Activated naive CD8-positive, alpha-beta T cell treated with anti-CD3 and anti-CD28 coated beads, Interleukin-2, amount 10 ng/mL, durations not matched to agents 7 days and 5 days (primary cell): ENCODE results near the gene ATP5F1D. TPM values are rescaled to one million over a fixed set of nuclear protein-coding genes. Genes with fewer than 3 reads are reported as not detected.

Experiments used
- ATAC-seq: fragments of 150-1000 bp; cut with Tn5 transposase; one replicate; pipeline ENCODE4 v1.10.0; 2021; ENCODE audit warnings: low read depth, moderate library complexity
- POLR2A ChIA-PET: fragments of 350-600 bp; sonication (Branson Sonifier 250); formaldehyde crosslinking; loops from one replicate; lab custom pipeline; 2021; ENCODE audit warnings: antibody characterized with exemption; lab: Charles Lee
- DNase-seq: peaks from one replicate; pipeline ENCODE4 v3.0.0; 2021
- H3K27ac Mint-ChIP-seq: one replicate; pipeline ENCODE4 v1.8.0; 2022; ENCODE audit warnings: mild to moderate bottlenecking, mixed read lengths
- H3K27me3 Mint-ChIP-seq: one replicate; pipeline ENCODE4 v1.8.0; 2022; ENCODE audit warnings: mild to moderate bottlenecking, moderate library complexity, mixed read lengths
- H3K36me3 Mint-ChIP-seq: one replicate; pipeline ENCODE4 v1.8.0; 2021; ENCODE audit warnings: mild to moderate bottlenecking, mixed read lengths
- H3K4me1 Mint-ChIP-seq: one replicate; pipeline ENCODE4 v1.8.0; 2021; ENCODE audit warnings: mixed read lengths
- H3K4me3 Mint-ChIP-seq: one replicate; pipeline ENCODE4 v1.8.0; 2022; ENCODE audit warnings: mild to moderate bottlenecking, moderate library complexity, mixed read lengths
- H3K9me3 Mint-ChIP-seq: one replicate; pipeline ENCODE4 v1.8.0; 2021; ENCODE audit warnings: mixed read lengths
- total RNA-seq, 2 experiments: library from RNA; stranded (reverse); gene quantifications; one replicate each; pipeline ENCODE4 v1.2.3, GENCODE V29; 2021

ATP5F1D gene
- total RNA-seq, 2 experiments from 2014 or later = 157 to 161 TPM

DNA sequence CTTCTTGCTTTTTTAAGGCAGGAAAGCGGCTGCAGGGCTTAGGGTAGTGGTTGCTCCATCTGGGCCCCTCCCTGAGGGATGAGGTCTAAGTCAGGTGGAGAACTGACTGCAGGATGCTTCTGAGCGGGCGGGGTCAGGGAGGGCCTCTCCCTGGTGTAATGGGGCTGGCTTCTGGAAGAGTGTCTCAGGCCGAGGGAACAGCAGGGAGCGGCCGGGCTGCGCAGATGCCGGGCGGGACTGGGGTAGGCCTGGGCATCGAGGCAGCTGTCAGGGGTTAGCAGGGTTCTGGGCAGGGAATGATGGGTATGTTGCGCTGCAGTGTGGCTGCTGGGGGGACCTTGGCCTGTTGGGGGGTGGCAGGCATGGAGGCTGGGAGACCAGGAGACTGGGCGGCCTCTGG, 36.5 kb downstream of the ATP5F1D start:
- Mint-ChIP-seq H3K27me3 (peaks cover 2% of the 10 kb centered on the region), H3K4me3 (no peak overlapping the region), H3K36me3 (peaks cover 14% of the 10 kb centered on the region), H3K4me1 (peaks cover 22% of the 10 kb centered on the region), H3K9me3 (no peaks in the 10 kb centered on the region), H3K27ac (peak overlapping the region; percentile 38)
- ATAC-seq (no peak), DNase-seq (no peak)
- POLR2A ChIA-PET = interaction anchor here (1.9 kb wide), 1 partner anchor 9 kb away, joined by 8 read pairs; the partner anchor contains the start of gene CIRBP

DNA sequence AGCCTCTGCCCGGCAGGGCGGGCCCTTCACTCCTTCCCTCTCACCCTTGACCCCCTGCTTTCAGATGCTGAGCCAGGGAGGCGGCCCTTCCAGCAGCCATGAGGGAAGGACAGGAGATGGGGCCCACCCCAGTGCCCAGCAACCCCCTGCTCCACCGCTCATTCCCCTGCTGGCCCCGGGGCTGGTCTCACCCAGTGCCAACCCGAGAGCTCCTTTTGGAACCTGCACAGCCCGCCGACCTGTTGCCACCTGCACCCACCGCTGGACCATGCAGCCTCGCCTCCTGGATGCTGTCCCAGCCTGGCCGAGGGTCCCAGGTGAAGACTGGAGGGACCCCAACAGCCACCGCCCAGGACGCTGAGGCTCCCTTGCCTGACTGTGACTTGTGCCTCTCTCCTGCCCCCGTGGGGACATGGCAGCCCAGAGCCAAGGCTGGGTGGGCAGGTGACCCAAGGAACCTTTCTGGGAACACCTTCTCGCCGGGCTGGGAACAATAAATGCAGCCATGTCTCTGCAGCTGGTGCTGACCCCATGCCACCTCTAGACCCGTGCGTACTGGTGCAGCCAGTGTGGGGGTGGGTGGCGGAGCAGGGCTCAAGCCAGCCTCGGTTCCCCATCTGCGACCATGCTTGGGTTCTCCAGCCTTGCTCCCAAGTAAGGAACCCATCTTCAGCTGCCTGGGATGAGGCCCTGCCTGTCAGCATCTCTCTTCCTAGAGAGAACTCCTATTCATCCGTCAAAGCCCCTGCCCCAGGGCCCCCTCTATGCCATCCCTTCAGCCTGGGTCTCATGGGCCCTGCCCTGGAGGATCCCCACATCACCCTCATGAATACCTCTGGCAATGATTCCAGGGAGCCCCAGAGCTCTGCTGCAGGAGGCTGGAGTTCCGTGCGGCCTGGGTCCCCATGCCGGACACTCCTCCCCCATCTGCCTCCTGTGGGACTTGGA, 37.4 kb downstream of the ATP5F1D start:
- H3K27me3 Mint-ChIP-seq = peaks cover 4% of the 10 kb centered on the region
- H3K4me3 Mint-ChIP-seq = no peak overlapping the region
- H3K9me3 Mint-ChIP-seq = no peaks in the 10 kb centered on the region
- DNase-seq (no peak), ATAC-seq (no peak)
- POLR2A ChIA-PET = interaction anchor here (0.8 to 1.9 kb wide), 3 partner anchors 10 to 104 kb away, joined by 3 to 8 read pairs (median 3); partner anchors contain the start of gene CIRBP
- peaks cover 8% of the 10 kb centered on the region for H3K36me3 Mint-ChIP-seq
- H3K27ac Mint-ChIP-seq = no peak overlapping the region
- peaks cover 16% of the 10 kb centered on the region for H3K4me1 Mint-ChIP-seq

DNA sequence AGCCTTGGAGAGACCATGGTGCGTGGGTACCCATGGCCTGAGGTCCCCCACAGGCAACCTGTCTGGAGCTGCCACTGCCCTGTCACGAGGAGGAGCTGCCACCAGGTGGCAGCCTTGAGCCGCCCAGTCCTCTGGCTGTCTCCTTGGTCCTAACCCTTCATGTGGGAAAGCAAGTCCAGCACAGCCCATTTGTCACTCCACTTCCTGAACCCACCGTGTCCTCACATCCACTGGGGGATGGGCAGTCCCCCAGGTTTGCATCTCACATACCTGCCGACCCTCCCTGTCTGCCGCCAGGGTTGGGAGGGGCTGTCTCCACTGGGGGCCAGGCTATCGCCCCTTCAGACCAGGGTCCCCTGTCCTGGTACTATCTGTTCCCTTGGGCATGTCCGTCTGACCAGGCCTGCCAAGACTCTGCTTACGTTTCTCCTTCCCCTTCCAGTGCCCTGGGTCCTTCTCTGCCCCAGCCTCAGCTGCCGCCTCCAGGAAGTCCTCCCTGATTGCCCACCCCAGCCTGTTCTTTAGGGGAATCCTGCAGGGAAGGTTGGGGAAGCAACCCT, 38.3 kb downstream of the ATP5F1D start:
- Mint-ChIP-seq H3K27ac (peak overlapping the region; percentile 65), H3K4me3 (no peak overlapping the region), H3K9me3 (no peaks in the 10 kb centered on the region), H3K27me3 (peaks cover 13% of the 10 kb centered on the region), H3K4me1 (peaks cover 14% of the 10 kb centered on the region), H3K36me3 (peaks cover 8% of the 10 kb centered on the region)
- POLR2A ChIA-PET = interaction anchor here (0.8 to 1.9 kb wide), 4 partner anchors 11 to 103 kb away, joined by 3 to 8 read pairs (median 3); partner anchors contain the start of gene CIRBP
- no peak for ATAC-seq
- peak; percentile 90 for DNase-seq

DNA sequence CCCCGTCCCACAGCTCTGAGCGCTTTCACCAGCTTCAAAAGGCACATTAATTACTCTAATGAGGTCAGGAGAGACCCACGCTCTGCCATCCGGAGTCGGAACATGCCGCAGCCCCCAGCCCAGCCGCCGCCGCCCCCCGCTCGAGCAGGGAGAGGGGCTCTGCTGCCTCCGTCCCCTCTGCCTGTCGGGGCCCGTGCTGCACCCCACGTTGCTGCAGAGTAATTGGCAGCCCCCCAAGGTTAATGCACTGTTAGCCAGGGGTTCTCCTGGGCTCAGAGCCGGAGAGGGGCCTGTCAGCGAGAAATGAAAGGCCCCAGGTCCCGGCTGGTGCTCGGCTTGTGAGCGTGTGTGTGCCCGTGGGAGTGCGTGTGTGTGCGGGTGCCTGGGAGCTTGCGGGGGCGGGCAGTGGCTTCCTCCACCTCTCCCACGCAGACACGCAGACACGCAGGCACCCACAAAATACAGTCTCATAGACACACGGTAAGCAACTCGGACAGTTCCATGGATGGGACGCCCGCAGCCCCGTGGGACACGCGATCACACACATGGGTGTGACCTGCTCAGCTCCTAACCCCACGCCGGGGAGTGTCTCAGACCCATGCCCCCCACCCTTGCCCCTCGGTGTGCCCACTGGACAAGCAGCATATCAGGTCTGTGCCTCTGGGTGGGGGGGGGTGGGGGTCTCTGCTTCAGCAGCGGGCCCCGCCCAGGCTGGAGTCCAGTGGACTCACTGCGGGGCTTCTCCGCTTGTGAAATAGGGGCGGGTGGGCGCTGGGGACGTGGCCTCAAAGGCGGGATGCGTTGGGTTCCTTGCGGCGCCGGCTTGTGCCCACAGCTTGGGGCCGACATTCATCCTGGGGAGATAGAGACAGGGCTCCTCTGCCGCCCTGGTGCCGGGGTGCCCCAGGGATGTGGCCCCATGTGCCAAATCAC, 39.4 kb downstream of the ATP5F1D start:
- peaks cover 14% of the 10 kb centered on the region for H3K4me1 Mint-ChIP-seq
- DNase-seq = no peak
- peaks cover 18% of the 10 kb centered on the region for H3K27me3 Mint-ChIP-seq
- peaks cover 8% of the 10 kb centered on the region for H3K36me3 Mint-ChIP-seq
- POLR2A ChIA-PET = interaction anchor here (1.1 kb wide), 1 partner anchor 15 kb away, joined by 3 read pairs; no protein-coding TSS in a partner anchor
- no peak overlapping the region for H3K4me3 Mint-ChIP-seq
- no peaks in the 10 kb centered on the region for H3K9me3 Mint-ChIP-seq
- no peak overlapping the region for H3K27ac Mint-ChIP-seq
- no peak for ATAC-seq

DNA sequence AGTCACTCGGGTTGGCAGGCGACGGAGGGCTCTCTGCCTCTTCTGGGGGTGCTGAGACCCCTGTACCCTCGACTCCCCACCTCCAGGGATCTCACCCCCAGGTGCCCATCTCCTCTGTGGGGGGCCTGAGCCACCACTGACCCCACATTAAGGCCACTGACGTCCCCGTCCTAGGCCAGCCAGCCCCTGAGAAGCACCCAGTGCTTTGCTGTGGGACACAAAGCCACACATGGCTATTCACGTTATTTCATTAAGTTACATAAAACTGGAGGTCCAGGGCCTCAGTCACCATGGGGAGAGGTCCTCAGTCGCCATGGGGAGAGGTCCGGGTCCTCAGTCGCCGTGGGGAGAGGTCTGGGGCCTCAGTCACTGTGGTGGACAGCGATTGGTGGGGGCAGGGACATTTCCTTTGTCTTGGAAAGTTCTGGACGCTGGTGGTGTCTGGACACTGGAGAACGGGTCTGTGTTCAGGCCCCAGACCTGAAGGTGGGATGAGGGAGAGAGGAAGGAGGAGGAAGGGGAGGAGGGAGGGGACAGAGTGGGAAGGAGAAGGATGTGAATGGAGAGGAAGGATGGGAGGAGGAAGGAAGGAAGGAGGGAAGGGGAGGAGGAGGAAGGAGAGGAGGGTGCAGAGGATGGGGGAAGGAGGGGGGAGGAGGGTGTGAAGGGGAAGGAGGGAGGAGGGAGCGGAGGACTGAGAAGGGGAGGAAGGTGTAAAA, 40.2 kb downstream of the ATP5F1D start:
- Mint-ChIP-seq H3K9me3 (no peaks in the 10 kb centered on the region), H3K27ac (no peak overlapping the region), H3K4me1 (peaks cover 11% of the 10 kb centered on the region), H3K36me3 (peaks cover 7% of the 10 kb centered on the region), H3K27me3 (peaks cover 22% of the 10 kb centered on the region), H3K4me3 (no peak overlapping the region)
- DNase-seq (no peak), ATAC-seq (no peak)
- POLR2A ChIA-PET = no interaction called here

DNA sequence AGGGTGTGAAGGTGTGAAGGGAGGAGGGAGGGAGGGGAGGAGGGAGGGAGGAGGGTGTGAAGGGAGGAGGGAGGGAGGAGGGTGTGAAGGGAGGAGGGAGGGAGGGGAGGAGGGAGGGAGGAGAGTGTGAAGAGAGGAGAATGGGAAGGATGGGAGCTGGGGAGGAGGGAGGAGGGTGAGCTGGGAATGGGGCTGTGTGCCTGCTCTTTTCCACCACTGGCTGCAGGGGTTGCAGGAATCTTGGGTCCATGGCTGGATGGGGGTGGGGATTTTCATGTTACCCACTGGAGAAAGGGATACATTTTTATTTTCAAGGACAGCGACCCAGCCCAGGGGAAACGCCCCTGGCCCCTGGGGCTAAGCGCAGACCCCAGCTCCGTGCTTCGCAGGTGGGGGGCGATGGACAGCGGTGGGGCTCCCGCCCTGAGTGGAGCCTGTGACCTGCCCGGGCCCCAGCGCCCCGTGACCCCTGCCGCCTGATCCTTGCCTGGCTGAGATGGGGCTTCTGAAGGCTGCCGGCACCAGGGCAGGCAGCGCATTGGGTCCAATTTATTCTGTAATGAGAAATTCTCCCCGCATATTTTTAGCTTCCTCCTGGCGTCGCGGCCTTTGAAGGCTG, 41.1 kb downstream of the ATP5F1D start:
- H3K9me3 Mint-ChIP-seq = no peaks in the 10 kb centered on the region
- H3K4me1 Mint-ChIP-seq = peaks cover 8% of the 10 kb centered on the region
- ATAC-seq (no peak), DNase-seq (peak; percentile 38)
- no peak overlapping the region for H3K27ac Mint-ChIP-seq
- peaks cover 23% of the 10 kb centered on the region for H3K27me3 Mint-ChIP-seq
- H3K4me3 Mint-ChIP-seq = no peak overlapping the region
- POLR2A ChIA-PET = interaction anchor here (2.4 kb wide), 1 partner anchor 14 kb away, joined by 9 read pairs; the partner anchor contains the start of gene CIRBP
- peaks cover 6% of the 10 kb centered on the region for H3K36me3 Mint-ChIP-seq

DNA sequence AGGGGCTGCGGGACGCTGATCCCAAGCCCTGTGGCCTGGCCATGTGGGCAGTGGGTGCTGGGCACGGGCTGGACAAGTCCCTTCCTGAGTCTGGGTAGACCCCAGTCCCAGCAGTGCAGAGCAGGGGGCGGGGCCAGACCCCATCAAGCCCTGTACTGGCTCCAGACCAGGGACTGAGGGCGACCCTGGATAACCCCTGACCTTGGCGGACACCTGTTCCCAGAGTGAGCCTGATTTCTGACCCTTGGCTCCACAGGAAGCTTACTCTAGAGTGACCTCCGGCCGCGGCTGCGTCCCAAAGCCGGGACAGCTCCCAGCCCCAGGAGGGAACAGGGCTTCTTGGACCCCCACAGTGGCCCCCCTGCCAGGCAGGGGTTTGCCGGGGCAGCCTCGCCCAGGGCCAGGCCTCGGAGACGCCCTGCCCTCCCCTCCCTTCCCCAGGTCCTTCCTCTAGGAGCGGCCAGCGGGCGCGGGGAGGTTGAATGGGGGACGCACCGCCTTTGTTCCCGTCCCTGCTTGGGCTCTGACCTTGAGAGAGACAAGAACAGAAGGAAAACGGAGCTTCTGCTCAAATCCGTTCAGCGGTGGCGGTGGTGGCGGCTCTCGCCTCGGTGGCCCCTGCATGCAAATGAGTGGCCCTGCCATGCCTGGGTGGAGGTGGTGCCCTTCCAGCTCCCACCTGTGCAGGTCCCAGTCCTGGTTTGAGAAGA, 41.8 kb downstream of the ATP5F1D start:
- POLR2A ChIA-PET = interaction anchor here (0.6 to 2.4 kb wide), 2 partner anchors 14 to 564 kb away, joined by 3 to 9 read pairs; partner anchors contain the start of gene CIRBP
- ATAC-seq (no peak), DNase-seq (peak; percentile 32)
- Mint-ChIP-seq H3K36me3 (peaks cover 2% of the 10 kb centered on the region), H3K27me3 (peaks cover 23% of the 10 kb centered on the region), H3K9me3 (no peaks in the 10 kb centered on the region), H3K27ac (no peak overlapping the region), H3K4me3 (no peak overlapping the region), H3K4me1 (peaks cover 8% of the 10 kb centered on the region)

DNA sequence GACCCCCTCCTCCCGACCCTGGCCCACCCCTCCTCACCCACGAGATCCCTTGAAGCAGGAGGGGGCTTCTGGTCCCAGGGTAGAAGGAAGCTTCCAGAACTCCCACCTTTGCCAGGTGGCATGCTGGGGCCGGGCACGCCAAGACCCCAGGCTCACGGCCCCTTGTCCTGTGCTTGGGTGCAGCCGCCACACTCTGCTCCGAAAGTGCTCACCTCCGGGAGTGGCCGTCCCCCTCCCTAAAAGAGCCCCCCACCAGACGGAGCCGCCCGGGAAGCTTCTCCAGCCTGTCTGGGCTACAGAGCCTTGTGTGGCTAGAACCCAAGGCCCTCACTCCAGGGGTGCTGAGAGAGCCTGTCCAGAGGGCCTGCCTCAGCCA, 42.4 kb downstream of the ATP5F1D start:
- Mint-ChIP-seq H3K36me3 (peaks cover 2% of the 10 kb centered on the region), H3K4me1 (peaks cover 8% of the 10 kb centered on the region), H3K27ac (no peak overlapping the region), H3K27me3 (peaks cover 23% of the 10 kb centered on the region), H3K4me3 (no peak overlapping the region), H3K9me3 (no peaks in the 10 kb centered on the region)
- POLR2A ChIA-PET = interaction anchor here (0.6 to 2.4 kb wide), 2 partner anchors 15 to 565 kb away, joined by 3 to 9 read pairs; partner anchors contain the start of gene CIRBP
- ATAC-seq = no peak
- DNase-seq = no peak

DNA sequence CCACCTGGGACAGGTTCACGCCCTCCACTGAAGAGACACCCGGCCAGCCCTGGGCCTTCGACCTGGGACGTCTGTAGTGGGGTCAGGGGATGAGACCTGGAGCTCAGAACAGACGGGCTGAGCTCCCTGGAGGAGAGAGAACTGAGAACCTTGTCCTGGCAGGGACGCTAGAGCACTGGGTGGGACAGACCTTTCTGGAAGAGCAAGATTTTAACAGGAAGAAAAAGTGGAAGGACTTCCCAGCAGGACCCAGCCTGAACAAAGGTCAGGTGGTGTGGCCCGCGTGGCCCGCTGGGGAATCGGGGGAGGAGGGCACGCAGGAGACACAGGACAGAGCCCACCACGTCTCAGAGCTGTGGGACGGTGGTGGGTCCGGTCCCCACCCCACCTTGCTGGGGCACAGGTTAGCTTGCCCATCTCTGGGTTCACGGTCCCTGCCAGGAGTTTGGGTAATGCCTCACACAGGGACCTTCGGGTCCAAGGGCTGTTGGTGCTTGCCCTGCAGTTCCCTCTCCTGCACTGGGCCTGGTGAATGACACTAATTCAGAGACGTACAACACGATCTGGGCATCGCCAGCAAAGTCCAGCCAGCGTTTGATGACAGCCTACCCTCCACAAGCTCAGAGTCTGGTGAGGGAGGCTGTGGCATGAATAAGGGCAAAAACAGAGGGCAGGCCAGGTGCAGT, 42.9 kb downstream of the ATP5F1D start:
- Mint-ChIP-seq H3K4me3 (no peak overlapping the region), H3K9me3 (no peaks in the 10 kb centered on the region)
- POLR2A ChIA-PET = interaction anchor here (0.6 to 2.4 kb wide), 2 partner anchors 15 to 25 kb away, joined by 7 to 9 read pairs; partner anchors contain the start of gene CIRBP

DNA sequence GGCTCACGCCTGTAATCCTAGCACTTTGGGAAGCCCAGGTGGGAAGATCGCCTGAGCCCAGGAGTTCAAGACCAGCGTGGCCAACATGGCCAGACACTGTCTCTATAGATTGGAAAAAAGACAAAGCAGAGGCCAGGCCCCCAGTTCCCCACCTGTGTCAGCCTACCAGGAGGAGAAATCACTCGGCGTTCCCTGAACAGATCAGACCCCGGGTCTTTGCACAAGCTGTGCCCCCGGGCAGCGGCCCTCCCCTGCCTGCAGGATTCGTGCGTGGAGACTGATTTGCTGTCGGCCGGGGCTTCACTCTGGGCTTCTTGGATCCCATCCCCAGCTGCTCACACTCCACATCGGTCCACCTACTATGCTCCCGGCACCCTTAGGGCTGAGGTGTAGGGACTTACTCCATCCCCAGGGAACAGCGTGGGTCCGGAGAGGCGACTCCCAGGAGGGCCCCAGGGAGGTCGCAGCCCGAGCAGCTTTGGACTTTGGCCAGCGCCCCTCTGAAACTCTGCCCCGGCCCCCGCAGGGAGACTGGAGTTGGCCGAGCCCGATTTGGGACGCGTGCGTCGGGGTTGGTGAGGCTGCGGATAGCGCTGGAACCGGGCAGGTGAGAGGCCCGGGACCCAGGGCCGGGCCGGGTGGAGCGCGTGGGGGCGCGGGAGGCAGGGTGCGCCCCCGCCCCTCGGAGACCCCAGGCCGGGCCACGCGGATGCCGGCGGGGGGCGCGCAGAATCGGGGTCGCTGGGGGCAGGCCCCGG, 43.6 kb downstream of the ATP5F1D start:
- ATAC-seq = no peak
- POLR2A ChIA-PET = interaction anchor here (2.4 kb wide), 1 partner anchor 16 kb away, joined by 9 read pairs; the partner anchor contains the start of gene CIRBP
- Mint-ChIP-seq H3K4me1 (peaks cover 2% of the 10 kb centered on the region), H3K27ac (peak overlapping the region; percentile 21), H3K4me3 (peak overlapping the region; percentile 8), H3K9me3 (no peaks in the 10 kb centered on the region), H3K27me3 (peaks cover 23% of the 10 kb centered on the region), H3K36me3 (peaks cover 2% of the 10 kb centered on the region)
- DNase-seq = peak; percentile 31

More for the DNA sequence above, 42.9 kb downstream of the ATP5F1D start:
- H3K36me3 Mint-ChIP-seq = peaks cover 2% of the 10 kb centered on the region
- peaks cover 23% of the 10 kb centered on the region for H3K27me3 Mint-ChIP-seq
- H3K4me1 Mint-ChIP-seq = peaks cover 8% of the 10 kb centered on the region
- peak overlapping the region; percentile 21 for H3K27ac Mint-ChIP-seq
- ATAC-seq = no peak
- DNase-seq = peak; percentile 34
